Measurements from ENCODE around the gene PGAP3. TPM values are rescaled to one million over a fixed set of nuclear protein-coding genes. Genes with fewer than 3 reads are reported as not detected.

PGAP3 gene
- total RNA-seq, 2 donors from 2014 or later = 22.6 to 29.3 TPM

DNA sequence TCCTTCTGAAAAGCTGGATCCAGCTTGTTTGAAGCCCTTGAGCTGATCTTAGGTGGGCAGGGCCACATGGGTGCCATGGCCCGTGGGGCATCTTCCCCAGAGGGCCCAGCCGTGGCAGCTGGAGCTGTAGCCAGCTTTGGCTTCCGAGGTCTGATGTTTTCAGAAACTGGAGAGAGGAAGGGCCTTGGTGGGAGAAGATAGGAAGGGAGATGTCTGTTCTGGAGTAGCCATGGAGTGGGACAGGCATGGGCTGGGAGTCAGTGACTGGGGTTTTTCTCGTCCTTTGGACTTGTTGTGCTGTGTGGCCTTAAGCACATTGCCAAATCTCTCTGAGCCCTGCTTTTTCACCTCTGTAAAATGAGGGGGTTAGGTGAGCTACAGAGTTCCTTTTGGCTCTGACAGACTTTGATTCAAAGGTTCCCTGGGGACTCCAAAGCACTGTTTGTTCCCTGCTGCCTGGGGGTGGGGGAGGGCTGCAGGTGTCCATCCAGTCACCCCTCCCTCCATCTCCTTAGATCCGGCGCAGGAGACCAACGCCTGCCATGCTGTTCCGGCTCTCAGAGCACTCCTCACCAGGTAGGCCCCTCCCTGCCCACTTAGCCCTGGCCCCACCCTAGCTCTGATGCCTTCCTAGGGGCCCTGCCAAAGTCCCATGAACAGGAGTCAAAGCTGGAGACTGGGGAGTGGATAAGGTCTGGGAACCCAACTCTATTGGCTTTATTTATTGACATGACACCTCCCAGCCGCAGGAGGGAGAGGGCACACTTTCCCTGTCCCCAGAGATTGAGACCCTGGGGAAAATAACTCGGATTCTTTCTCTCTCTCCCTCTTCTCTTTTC, 59.0 kb downstream of the PGAP3 start:
- Histone ChIP-seq H3K4me3 (ENCODE audit: low read length) (no peak overlapping the region), H3K36me3 (ENCODE audit: control insufficient read depth, insufficient read depth, low read length) (no peaks in the 10 kb centered on the region), H3K27me3 (ENCODE audit: control insufficient read depth, insufficient read depth, low read length, poor library complexity, severe bottlenecking) (peaks cover 43% of the 10 kb centered on the region), H3K27ac (ENCODE audit: low read depth, low read length) (no peak overlapping the region), H3K9me3 (ENCODE audit: control insufficient read depth, low read length) (no peaks in the 10 kb centered on the region), H3K4me1 (ENCODE audit: control insufficient read depth, insufficient read depth, low read length) (peaks cover 10% of the 10 kb centered on the region), H3K9ac (ENCODE audit: extremely low read depth, low read length, poor library complexity, severe bottlenecking) (no peak overlapping the region)
- Mint-ChIP-seq H3K9me3 (no peaks in the 10 kb centered on the region), H3K36me3 (ENCODE audit: low read depth) (no peaks in the 10 kb centered on the region), H3K4me3 (no peak overlapping the region), H3K27ac (no peak overlapping the region), H3K4me1 (peaks cover 26% of the 10 kb centered on the region), H3K27me3 (ENCODE audit: insufficient read depth) (peaks cover 45% of the 10 kb centered on the region)
- WGBS, 2 experiments (ENCODE audit: insufficient coverage in 1 of 2, insufficient read length in 1 of 2) = 69 to 72% methylated on average over 2 to 10 of the region's 10 CpGs
- DNase-seq = peak; percentile 58
- TF ChIP-seq CTCF (conservative IDR thresholded peaks at IDR 0.05) = no peak

DNA sequence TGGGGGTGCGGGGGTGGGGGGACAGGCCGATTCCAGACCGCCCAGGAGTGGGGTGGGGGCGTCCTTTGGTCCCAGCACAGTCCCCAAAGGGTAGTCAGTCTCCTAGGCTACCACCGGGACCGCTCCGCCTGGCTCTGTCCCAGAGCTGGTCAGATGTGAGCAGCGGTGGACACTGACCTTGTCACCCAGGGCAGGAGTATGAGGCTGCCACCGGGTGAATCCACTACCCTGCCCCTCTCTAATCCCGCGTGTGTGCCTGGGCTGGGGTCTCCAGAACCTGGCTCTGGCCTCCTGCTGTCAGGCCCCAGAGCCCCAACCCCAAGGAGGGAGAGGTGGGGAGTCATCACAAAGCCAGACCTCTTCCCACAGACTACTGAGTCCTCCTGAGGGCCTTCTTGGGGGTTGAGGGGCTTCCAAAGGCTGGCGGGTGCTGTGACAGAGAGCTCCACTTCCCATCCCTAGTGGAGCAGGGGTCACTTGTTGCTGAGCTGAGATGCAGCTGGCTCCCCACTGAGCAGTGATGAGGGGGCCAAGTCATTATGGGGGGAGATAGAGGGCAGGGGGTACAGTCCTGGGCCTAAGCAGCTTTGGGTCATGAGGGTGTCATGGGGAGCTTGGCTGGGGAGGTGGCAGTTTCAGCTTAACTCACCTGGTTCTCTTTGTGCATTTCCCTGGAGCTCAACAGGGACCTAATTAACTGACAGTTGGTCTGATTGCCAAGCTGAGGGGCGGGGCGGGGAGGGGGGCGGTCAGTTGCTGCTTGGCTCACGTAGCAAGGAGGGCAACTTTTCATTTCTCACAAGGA, 59.9 kb downstream of the PGAP3 start:
- no peak overlapping the region for H3K4me3 ChIP-seq (ENCODE audit: low read length)
- Mint-ChIP-seq H3K4me3 (peak overlapping the region; percentile 61), H3K4me1 (peaks cover 26% of the 10 kb centered on the region), H3K9me3 (no peaks in the 10 kb centered on the region), H3K36me3 (ENCODE audit: low read depth) (no peaks in the 10 kb centered on the region), H3K27ac (no peak overlapping the region), H3K27me3 (ENCODE audit: insufficient read depth) (peaks cover 52% of the 10 kb centered on the region)
- DNase-seq = peak; percentile 83
- H3K4me1 ChIP-seq (ENCODE audit: control insufficient read depth, insufficient read depth, low read length) = peaks cover 10% of the 10 kb centered on the region
- WGBS, 2 experiments (ENCODE audit: insufficient coverage in 1 of 2, insufficient read length in 1 of 2) = 18 to 35% methylated on average over 6 to 16 of the region's 16 CpGs
- no peak for TF ChIP-seq CTCF (conservative IDR thresholded peaks at IDR 0.05)
- no peak overlapping the region for H3K9ac ChIP-seq (ENCODE audit: extremely low read depth, low read length, poor library complexity, severe bottlenecking)
- H3K27me3 ChIP-seq (ENCODE audit: control insufficient read depth, insufficient read depth, low read length, poor library complexity, severe bottlenecking) = peaks cover 43% of the 10 kb centered on the region
- H3K9me3 ChIP-seq (ENCODE audit: control insufficient read depth, low read length) = no peaks in the 10 kb centered on the region
- no peaks in the 10 kb centered on the region for H3K36me3 ChIP-seq (ENCODE audit: control insufficient read depth, insufficient read depth, low read length)
- H3K27ac ChIP-seq (ENCODE audit: low read depth, low read length) = no peak overlapping the region

- Mint-ChIP-seq H3K27me3 (ENCODE audit: insufficient read depth) (peaks cover 52% of the 10 kb centered on the region), H3K4me1 (peaks cover 26% of the 10 kb centered on the region), H3K36me3 (ENCODE audit: low read depth) (no peaks in the 10 kb centered on the region), H3K27ac (no peak overlapping the region), H3K9me3 (no peaks in the 10 kb centered on the region), H3K4me3 (peak overlapping the region; percentile 61)
- Histone ChIP-seq H3K9me3 (ENCODE audit: control insufficient read depth, low read length) (no peaks in the 10 kb centered on the region), H3K27ac (ENCODE audit: low read depth, low read length) (no peak overlapping the region), H3K4me3 (ENCODE audit: low read length) (peak overlapping the region; percentile 81), H3K36me3 (ENCODE audit: control insufficient read depth, insufficient read depth, low read length) (no peaks in the 10 kb centered on the region), H3K9ac (ENCODE audit: extremely low read depth, low read length, poor library complexity, severe bottlenecking) (no peak overlapping the region), H3K4me1 (ENCODE audit: control insufficient read depth, insufficient read depth, low read length) (peaks cover 10% of the 10 kb centered on the region), H3K27me3 (ENCODE audit: control insufficient read depth, insufficient read depth, low read length, poor library complexity, severe bottlenecking) (peaks cover 43% of the 10 kb centered on the region)
- 0 to 1% methylated on average over 8 to 70 of the region's 72 CpGs for WGBS, 2 experiments (ENCODE audit: insufficient coverage in 1 of 2, insufficient read length in 1 of 2)
- TF ChIP-seq CTCF (conservative IDR thresholded peaks at IDR 0.05) = no peak
- peak; percentile 78 for DNase-seq
Measured at GRCh38 chr17:39627047-39627711, 60.7 kb downstream of the PGAP3 start.
